ENCODE results near the gene SLC39A9. TPM values are rescaled to one million over a fixed set of nuclear protein-coding genes. Genes with fewer than 3 reads are reported as not detected.

SLC39A9 gene, protein sequence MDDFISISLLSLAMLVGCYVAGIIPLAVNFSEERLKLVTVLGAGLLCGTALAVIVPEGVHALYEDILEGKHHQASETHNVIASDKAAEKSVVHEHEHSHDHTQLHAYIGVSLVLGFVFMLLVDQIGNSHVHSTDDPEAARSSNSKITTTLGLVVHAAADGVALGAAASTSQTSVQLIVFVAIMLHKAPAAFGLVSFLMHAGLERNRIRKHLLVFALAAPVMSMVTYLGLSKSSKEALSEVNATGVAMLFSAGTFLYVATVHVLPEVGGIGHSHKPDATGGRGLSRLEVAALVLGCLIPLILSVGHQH
- 124 and 140 TPM in 2 replicates for total RNA-seq

GRCh38 chr14:69398053-69398817, at the start of gene SLC39A9, which contains the start of gene ERH:
TSS of gene SLC39A9 (plus strand) at chr14:69398692. CDS start at chr14:69399370, 678 bp downstream.
TSS of gene ERH (minus strand) at chr14:69398299. CDS start at chr14:69398233, 66 bp downstream.

GRCh38 chr14:69484444-69485314, 86.2 kb downstream of the SLC39A9 start, which contains the start of gene PLEKHD1:
TSS of gene PLEKHD1 (plus strand) at chr14:69484728. CDS start at chr14:69484966, 238 bp downstream.

Other genes starting within 250 kb of the SLC39A9 start
- gene DCAF5, start 245.6 kb upstream of the SLC39A9 start, total RNA-seq = 14.4 and 22.4 TPM in 2 replicates
- 24.9 and 26.7 TPM in 2 replicates for gene EXD2, start 207.2 kb upstream of the SLC39A9 start, total RNA-seq
- gene GALNT16, start 138.5 kb upstream of the SLC39A9 start, total RNA-seq = not detected in 2 replicates
- 89.8 and 119 TPM in 2 replicates for gene ERH, start 393 bp upstream of the SLC39A9 start, total RNA-seq
- 0.07 TPM in 1 of 2 replicates, not detected in the other for gene PLEKHD1, start 86.0 kb downstream of the SLC39A9 start, total RNA-seq
- gene CCDC177, start 176.2 kb downstream of the SLC39A9 start, total RNA-seq = not detected in 2 replicates
- 9.2 and 52.2 TPM in 2 replicates for gene SUSD6, start 212.9 kb downstream of the SLC39A9 start, total RNA-seq